ENCODE results near the gene PDE3B.

The PDE3B gene

DNA sequence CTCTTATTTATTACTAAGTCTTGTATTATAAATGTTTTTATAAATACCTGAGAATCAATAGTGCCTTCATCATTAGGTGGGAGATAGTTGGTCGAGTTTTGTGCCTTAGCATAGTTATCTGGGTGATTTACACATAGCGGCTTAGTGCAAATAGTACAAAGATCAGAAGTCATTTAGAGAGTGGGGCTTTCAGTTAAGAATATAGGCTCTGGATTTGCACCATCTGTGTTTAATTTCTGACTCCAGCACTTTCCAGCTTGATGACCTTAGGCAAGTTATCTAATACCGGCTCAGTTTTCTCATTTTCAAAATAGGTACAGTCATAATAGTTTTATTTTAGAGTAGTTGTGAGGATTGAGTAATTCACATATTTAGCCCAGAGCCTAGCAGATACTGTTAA is 26.4 kb downstream of the PDE3B start:
- no peak overlapping the region for H3K4me3 ChIP-seq (ENCODE audit: low read depth, low read length)
- DNase-seq = no peak

GRCh38 chr11:14672635-14673034 is 29.0 kb downstream of the PDE3B start:
- no peaks in the 10 kb centered on the region for H3K4me1 ChIP-seq
- H3K27me3 ChIP-seq = no peaks in the 10 kb centered on the region
- no peak overlapping the region for H3K4me3 ChIP-seq (ENCODE audit: low read depth, low read length)
- TF ChIP-seq, protein P1, sequence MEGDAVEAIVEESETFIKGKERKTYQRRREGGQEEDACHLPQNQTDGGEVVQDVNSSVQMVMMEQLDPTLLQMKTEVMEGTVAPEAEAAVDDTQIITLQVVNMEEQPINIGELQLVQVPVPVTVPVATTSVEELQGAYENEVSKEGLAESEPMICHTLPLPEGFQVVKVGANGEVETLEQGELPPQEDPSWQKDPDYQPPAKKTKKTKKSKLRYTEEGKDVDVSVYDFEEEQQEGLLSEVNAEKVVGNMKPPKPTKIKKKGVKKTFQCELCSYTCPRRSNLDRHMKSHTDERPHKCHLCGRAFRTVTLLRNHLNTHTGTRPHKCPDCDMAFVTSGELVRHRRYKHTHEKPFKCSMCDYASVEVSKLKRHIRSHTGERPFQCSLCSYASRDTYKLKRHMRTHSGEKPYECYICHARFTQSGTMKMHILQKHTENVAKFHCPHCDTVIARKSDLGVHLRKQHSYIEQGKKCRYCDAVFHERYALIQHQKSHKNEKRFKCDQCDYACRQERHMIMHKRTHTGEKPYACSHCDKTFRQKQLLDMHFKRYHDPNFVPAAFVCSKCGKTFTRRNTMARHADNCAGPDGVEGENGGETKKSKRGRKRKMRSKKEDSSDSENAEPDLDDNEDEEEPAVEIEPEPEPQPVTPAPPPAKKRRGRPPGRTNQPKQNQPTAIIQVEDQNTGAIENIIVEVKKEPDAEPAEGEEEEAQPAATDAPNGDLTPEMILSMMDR (IDR thresholded peaks at IDR 0.05; ENCODE audit: low read depth, low read length) = no peak
- no peaks in the 10 kb centered on the region for H3K9me3 ChIP-seq
- H3K36me3 ChIP-seq = no peaks in the 10 kb centered on the region
- DNase-seq = no peak

More for the DNA sequence above, 26.4 kb downstream of the PDE3B start:
- Histone ChIP-seq H3K4me1 (no peaks in the 10 kb centered on the region), H3K36me3 (no peaks in the 10 kb centered on the region), H3K27me3 (no peaks in the 10 kb centered on the region), H3K9me3 (no peaks in the 10 kb centered on the region)
- TF ChIP-seq, protein P1 (IDR thresholded peaks at IDR 0.05; ENCODE audit: low read depth, low read length) = no peak

DNA sequence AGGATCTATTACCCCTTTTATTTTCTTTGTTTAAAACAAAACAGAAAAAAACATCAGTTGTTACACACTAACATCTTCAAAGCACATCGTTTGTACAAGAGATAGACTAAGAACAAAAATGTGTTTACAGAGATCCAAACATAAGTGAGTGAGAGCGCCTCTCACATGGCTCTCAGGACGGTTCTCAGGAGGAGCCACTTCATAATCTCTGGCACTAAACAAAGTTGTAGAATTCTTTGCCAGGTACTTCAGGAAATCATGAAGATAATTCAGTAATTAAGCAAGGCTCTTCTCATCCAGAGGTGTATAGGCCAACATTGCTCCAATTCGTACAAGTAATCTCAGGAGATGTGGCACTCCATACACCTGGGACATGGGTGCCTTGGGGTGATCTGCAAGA is 29.8 kb downstream of the PDE3B start:
- TF ChIP-seq, protein P1 (IDR thresholded peaks at IDR 0.05; ENCODE audit: low read depth, low read length) = no peak

DNA sequence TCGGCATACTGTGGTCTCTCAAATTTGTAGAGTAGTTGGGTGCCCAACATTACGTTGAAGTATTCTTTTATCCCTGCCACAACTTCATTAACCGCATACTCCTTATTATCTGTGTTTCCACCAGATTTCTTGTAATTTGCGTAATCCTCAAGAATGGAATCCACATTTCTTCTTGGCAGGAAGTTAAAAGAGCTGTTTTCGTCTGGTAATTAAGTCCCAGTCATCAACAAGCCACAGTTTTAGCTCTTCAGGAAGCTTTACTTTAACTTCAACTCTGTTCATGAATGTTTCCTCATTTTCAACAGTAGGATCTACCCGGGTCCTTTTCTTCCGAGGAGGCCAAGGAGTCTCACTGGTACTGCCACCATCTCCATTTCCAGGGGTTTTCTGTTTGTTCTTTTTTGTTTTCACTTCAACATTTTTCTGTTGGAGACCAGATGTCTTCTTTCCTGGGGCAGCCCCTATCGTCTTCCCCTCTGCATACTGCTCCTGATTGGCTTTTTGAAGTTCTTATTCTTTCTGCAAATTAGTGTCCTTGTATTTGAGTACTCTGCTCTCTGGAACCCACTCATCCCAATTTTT is 30.3 kb downstream of the PDE3B start:
- no peaks in the 10 kb centered on the region for H3K4me1 ChIP-seq
- no peaks in the 10 kb centered on the region for H3K9me3 ChIP-seq
- no peak for DNase-seq
- H3K27me3 ChIP-seq = no peaks in the 10 kb centered on the region
- H3K4me3 ChIP-seq (ENCODE audit: low read depth, low read length) = no peak overlapping the region
- H3K36me3 ChIP-seq = no peaks in the 10 kb centered on the region
- TF ChIP-seq, protein P1 (IDR thresholded peaks at IDR 0.05; ENCODE audit: low read depth, low read length) = no peak

More for the DNA sequence above, 29.8 kb downstream of the PDE3B start:
- H3K9me3 ChIP-seq = no peaks in the 10 kb centered on the region
- H3K27me3 ChIP-seq = no peaks in the 10 kb centered on the region
- no peaks in the 10 kb centered on the region for H3K4me1 ChIP-seq
- no peak overlapping the region for H3K4me3 ChIP-seq (ENCODE audit: low read depth, low read length)
- H3K36me3 ChIP-seq = no peaks in the 10 kb centered on the region
- no peak for DNase-seq

- TF ChIP-seq, protein P1 (IDR thresholded peaks at IDR 0.05; ENCODE audit: low read depth, low read length) = no peak
- Histone ChIP-seq H3K9me3 (no peaks in the 10 kb centered on the region), H3K4me3 (ENCODE audit: low read depth, low read length) (no peak overlapping the region), H3K36me3 (no peaks in the 10 kb centered on the region), H3K4me1 (no peaks in the 10 kb centered on the region), H3K27me3 (no peaks in the 10 kb centered on the region)
- no peak for DNase-seq
Observed at GRCh38 chr11:14676068-14676467, 32.5 kb downstream of the PDE3B start.

GRCh38 chr11:14677146-14677545 is 33.5 kb downstream of the PDE3B start:
- no peaks in the 10 kb centered on the region for H3K9me3 ChIP-seq
- H3K4me1 ChIP-seq = no peaks in the 10 kb centered on the region
- TF ChIP-seq, protein P1 (IDR thresholded peaks at IDR 0.05; ENCODE audit: low read depth, low read length) = no peak
- no peak for DNase-seq
- no peaks in the 10 kb centered on the region for H3K36me3 ChIP-seq
- H3K4me3 ChIP-seq (ENCODE audit: low read depth, low read length) = no peak overlapping the region
- no peaks in the 10 kb centered on the region for H3K27me3 ChIP-seq

Measured in BE2C (cell line).